Panc1 (cell line): ENCODE data around the gene MS4A8.
A peak's percentile ranks its signal among the peaks of the same experiment; 100 is the strongest.

Experiments
- POLR2AphosphoS5 ChIP-seq: IDR thresholded peaks from 2 replicates; pipeline ENCODE4 v1.6.1; 2012; ENCODE audit warnings: mild to moderate bottlenecking, low read depth, low read length, moderate library complexity
- REST ChIP-seq, 2 experiments: IDR thresholded peaks; 2 replicates each; pipeline ENCODE4 v1.6.1; 2011 to 2012; ENCODE audit warnings: low read depth in 2 of 2, control low read depth in 1 of 2, low read length in 1 of 2, mild to moderate bottlenecking in 1 of 2, moderate library complexity in 1 of 2; ENCODE audit not compliant: insufficient read depth in 1 of 2
- SIN3A ChIP-seq: IDR thresholded peaks from 2 replicates; pipeline ENCODE4 v1.6.1; 2012; ENCODE audit warnings: low read depth, mild to moderate bottlenecking, low read length, moderate library complexity, borderline replicate concordance; ENCODE audit not compliant: insufficient read depth
- TF ChIP-seq, protein P1 (sequence below): fragments of 450-650 bp; IDR thresholded peaks from 2 replicates; pipeline ENCODE4 v1.5.1; 2017; ENCODE audit warnings: mild to moderate bottlenecking

GRCh38 chr11:60710482-60710881, 11.1 kb downstream of the MS4A8 start:
- TF ChIP-seq, protein P1, sequence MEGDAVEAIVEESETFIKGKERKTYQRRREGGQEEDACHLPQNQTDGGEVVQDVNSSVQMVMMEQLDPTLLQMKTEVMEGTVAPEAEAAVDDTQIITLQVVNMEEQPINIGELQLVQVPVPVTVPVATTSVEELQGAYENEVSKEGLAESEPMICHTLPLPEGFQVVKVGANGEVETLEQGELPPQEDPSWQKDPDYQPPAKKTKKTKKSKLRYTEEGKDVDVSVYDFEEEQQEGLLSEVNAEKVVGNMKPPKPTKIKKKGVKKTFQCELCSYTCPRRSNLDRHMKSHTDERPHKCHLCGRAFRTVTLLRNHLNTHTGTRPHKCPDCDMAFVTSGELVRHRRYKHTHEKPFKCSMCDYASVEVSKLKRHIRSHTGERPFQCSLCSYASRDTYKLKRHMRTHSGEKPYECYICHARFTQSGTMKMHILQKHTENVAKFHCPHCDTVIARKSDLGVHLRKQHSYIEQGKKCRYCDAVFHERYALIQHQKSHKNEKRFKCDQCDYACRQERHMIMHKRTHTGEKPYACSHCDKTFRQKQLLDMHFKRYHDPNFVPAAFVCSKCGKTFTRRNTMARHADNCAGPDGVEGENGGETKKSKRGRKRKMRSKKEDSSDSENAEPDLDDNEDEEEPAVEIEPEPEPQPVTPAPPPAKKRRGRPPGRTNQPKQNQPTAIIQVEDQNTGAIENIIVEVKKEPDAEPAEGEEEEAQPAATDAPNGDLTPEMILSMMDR = peak; percentile 53
- TF ChIP-seq REST (IDR thresholded peaks at IDR 0.05; ENCODE audit: insufficient read depth in 1 of 2, low read depth in 2 of 2, low read length in 1 of 2) = no peak
- TF ChIP-seq POLR2AphosphoS5 = no peak
- TF ChIP-seq SIN3A = no peak
